RWPE1 (cell line): ENCODE data around the gene SPCS3.
"Not testable (repeated sequence)": the region's sequence is repeated elsewhere in the genome, so short reads cannot be mapped to it uniquely, and the experiment has no call there.

Source experiments
- CTCF ChIA-PET: fragments of 350-600 bp; sonication (Branson Sonifier 250); formaldehyde crosslinking; extraction: SDS; loops from one replicate; lab custom pipeline; 2021; lab: Yijun Ruan, JAX
- POLR2A ChIA-PET: fragments of 400-600 bp; formaldehyde crosslinking; extraction: SDS; loops from one replicate; lab custom pipeline; 2020; ENCODE audit warnings: antibody characterized with exemption; ENCODE audit not compliant: low non-redundant PET; lab: Yijun Ruan, JAX
- DNase-seq: peaks from one replicate; pipeline ENCODE4 v3.0.0; 2012; ENCODE audit warnings: low spot score
- H3K27ac ChIP-seq: fragments of 450-650 bp; 2 replicates; pipeline ENCODE4 v1.5.1; 2017
- CTCF ChIP-seq: fragments of 450-650 bp; conservative IDR thresholded peaks from 2 replicates; pipeline ENCODE4 v1.5.1; 2017; ENCODE audit warnings: low read depth, mild to moderate bottlenecking

Gene SPCS3

GRCh38 chr4:176290520-176290919, 29.2 kb upstream of the SPCS3 start:
- no peak for DNase-seq
- TF ChIP-seq CTCF, result no peak
- POLR2A ChIA-PET, result no interaction called here
- CTCF ChIA-PET, result no interaction called here
- no peak overlapping the region for H3K27ac ChIP-seq

GRCh38 chr4:176291748-176292147, 28.0 kb upstream of the SPCS3 start:
- no peak overlapping the region for H3K27ac ChIP-seq
- ChIA-PET POLR2A (no interaction called here), CTCF (no interaction called here)
- no peak for DNase-seq
- no peak for TF ChIP-seq CTCF

GRCh38 chr4:176292920-176293319, 26.8 kb upstream of the SPCS3 start:
- TF ChIP-seq CTCF, result no peak
- no peak overlapping the region for H3K27ac ChIP-seq
- ChIA-PET POLR2A (no interaction called here), CTCF (no interaction called here)
- DNase-seq, result no peak

GRCh38 chr4:176293660-176294059, 26.1 kb upstream of the SPCS3 start:
- no peak for DNase-seq
- TF ChIP-seq CTCF, result no peak
- ChIA-PET POLR2A (no interaction called here), CTCF (no interaction called here)
- no peak overlapping the region for H3K27ac ChIP-seq

GRCh38 chr4:176295907-176296306, 23.9 kb upstream of the SPCS3 start:
- H3K27ac ChIP-seq, DNase-seq, CTCF ChIA-PET, POLR2A ChIA-PET: not testable (repeated sequence)

GRCh38 chr4:176298664-176299063, 21.1 kb upstream of the SPCS3 start:
- no peak for TF ChIP-seq CTCF
- DNase-seq, result no peak
- POLR2A ChIA-PET, result no interaction called here
- no peak overlapping the region for H3K27ac ChIP-seq
- CTCF ChIA-PET, result no interaction called here

- TF ChIP-seq CTCF, result no peak
- DNase-seq, result no peak
- POLR2A ChIA-PET, result no interaction called here
- no peak overlapping the region for H3K27ac ChIP-seq
- CTCF ChIA-PET, result no interaction called here
Measured at GRCh38 chr4:176300036-176300435, 19.7 kb upstream of the SPCS3 start.
